Stimulated activated naive B cell treated with anti-CD40 and anti-IgM and Interleukin-4, amounts not matched to agents 10 μg/mL and 1 μg/mL and 100 μg/mL, for 72 hours (primary cell): ENCODE data around the gene DDX31.

Experiments used
- ATAC-seq, 2 donors: fragments of 150-1000 bp; cut with Tn5 transposase; replicated peaks; 2 replicates each; pipeline ENCODE4 v1.10.0; 2021; ENCODE audit warnings: moderate library complexity in 1 of 2
- DNase-seq: peaks from one replicate; pipeline ENCODE4 v3.0.0; 2021
- H3K27ac Mint-ChIP-seq: one replicate; pipeline ENCODE4 v1.8.0; 2022; ENCODE audit warnings: mild to moderate bottlenecking, mixed read lengths
- H3K27me3 Mint-ChIP-seq, 2 donors: one replicate each; pipeline ENCODE4 v1.8.0; 2022; ENCODE audit warnings: mixed read lengths in 2 of 2
- H3K36me3 Mint-ChIP-seq, 2 donors: one replicate each; pipeline ENCODE4 v1.8.0; 2022; ENCODE audit warnings: mixed read lengths in 2 of 2, mild to moderate bottlenecking in 1 of 2
- H3K4me1 Mint-ChIP-seq, 2 donors: one replicate each; pipeline ENCODE4 v1.8.0; 2022; ENCODE audit warnings: mixed read lengths in 2 of 2, mild to moderate bottlenecking in 1 of 2
- H3K4me3 Mint-ChIP-seq, 2 donors: one replicate each; pipeline ENCODE4 v1.8.0; 2022; ENCODE audit warnings: mild to moderate bottlenecking in 2 of 2, mixed read lengths in 2 of 2, moderate library complexity in 1 of 2
- H3K9me3 Mint-ChIP-seq, 2 donors: one replicate each; pipeline ENCODE4 v1.8.0; 2022; ENCODE audit warnings: mixed read lengths in 2 of 2, mild to moderate bottlenecking in 1 of 2

Gene DDX31

DNA sequence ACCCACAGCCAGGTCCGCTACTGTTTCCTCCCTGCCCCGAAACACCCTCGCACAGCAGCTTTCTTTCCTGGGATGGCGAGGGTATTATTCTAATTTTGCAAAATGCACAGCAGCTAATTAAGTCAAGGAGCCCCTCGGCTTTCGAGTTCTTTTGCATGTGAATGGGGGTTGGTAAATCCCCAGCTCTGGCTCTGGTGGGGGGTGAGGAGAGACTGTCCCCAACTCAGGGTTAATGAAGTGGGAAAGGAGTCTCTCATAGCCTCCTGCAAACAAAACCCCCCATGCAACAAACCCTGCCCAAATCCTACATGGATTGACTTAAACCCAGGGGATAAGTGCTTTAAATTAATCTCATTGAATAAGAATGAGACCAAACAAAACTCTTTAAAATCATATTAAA is 78.5 kb downstream of the DDX31 start:
- peak overlapping the region; percentile 36 to 53 for H3K4me3 Mint-ChIP-seq
- peaks cover 44 to 71% of the 10 kb centered on the region in 2 donors for H3K27me3 Mint-ChIP-seq
- ATAC-seq (no peak), DNase-seq (no peak)
- H3K9me3 Mint-ChIP-seq, result no peaks in the 10 kb centered on the region
- peaks cover 31 to 45% of the 10 kb centered on the region in 2 donors for H3K36me3 Mint-ChIP-seq
- H3K4me1 Mint-ChIP-seq, result peaks cover 19 to 36% of the 10 kb centered on the region in 2 donors
- peak overlapping the region; percentile 89 for H3K27ac Mint-ChIP-seq

DNA sequence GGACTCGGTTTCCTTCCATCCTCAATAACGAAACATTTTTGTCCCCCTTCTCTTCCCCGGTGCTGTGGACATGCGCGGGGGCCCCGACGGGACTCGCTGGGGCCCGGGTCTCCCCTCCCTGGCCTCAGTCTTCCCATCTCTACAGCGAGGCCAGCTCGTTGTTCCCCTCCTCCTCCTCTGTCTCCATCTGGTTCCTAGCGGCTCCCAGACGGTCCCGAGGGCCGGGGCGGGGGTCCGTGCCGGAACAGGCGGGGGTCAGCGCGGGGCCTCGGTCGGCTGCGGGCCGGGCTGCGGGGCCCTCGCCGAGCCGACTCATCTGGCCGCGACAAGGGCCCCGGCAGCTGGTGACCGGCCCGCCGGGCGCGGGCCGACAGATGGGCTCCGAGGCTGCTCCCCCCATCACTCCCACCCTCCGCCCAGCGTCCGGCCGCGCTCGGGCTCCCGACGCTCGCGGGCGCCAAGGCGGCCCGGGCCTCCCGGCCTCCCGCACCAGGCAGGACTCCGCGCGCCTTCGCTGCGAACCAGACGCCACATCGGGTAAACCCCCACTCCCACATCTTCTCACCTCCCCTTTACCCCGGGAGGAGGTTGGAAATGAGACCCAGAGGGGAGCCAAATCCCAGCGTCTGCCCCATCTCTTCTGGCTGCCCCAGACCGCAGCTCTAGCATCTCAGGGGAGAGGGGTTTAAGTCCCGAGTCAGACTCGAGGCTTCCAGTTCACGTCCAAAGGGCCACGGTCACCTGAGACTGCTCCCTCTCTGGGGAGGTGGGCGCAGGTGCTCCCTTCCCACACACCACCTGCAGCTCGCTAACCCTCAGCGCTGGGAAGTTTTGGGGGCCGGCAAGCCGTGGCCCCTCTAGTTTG is 79.2 kb downstream of the DDX31 start:
- no peak for ATAC-seq
- no peak for DNase-seq
- peaks cover 30 to 38% of the 10 kb centered on the region in 2 donors for H3K36me3 Mint-ChIP-seq
- peaks cover 22 to 40% of the 10 kb centered on the region in 2 donors for H3K4me1 Mint-ChIP-seq
- H3K4me3 Mint-ChIP-seq, result peak overlapping the region; percentile 56 to 62
- H3K9me3 Mint-ChIP-seq, result no peaks in the 10 kb centered on the region
- peak overlapping the region; percentile 89 for H3K27ac Mint-ChIP-seq
- peaks cover 49 to 77% of the 10 kb centered on the region in 2 donors for H3K27me3 Mint-ChIP-seq

DNA sequence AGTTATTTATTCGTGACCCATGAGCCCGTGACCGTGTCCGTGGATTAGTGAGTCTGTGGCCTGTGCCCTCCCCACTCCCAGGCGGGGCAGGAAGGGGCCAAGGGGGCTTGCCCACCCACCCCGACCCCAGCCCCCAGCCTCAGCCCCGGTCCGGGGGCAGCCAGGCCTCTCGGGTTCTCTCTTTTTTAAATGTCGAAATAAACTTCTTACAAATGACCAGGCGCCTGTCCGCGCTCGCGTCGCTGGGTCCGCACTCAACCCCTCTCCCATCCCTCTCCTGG is 79.8 kb downstream of the DDX31 start:
- peak overlapping the region; percentile 87 for H3K27ac Mint-ChIP-seq
- peaks cover 22 to 40% of the 10 kb centered on the region in 2 donors for H3K4me1 Mint-ChIP-seq
- ATAC-seq (no peak), DNase-seq (no peak)
- peak overlapping the region; percentile 62 to 76 for H3K4me3 Mint-ChIP-seq
- peaks cover 28 to 34% of the 10 kb centered on the region in 2 donors for H3K36me3 Mint-ChIP-seq
- H3K9me3 Mint-ChIP-seq, result no peaks in the 10 kb centered on the region
- peaks cover 49 to 79% of the 10 kb centered on the region in 2 donors for H3K27me3 Mint-ChIP-seq

DNA sequence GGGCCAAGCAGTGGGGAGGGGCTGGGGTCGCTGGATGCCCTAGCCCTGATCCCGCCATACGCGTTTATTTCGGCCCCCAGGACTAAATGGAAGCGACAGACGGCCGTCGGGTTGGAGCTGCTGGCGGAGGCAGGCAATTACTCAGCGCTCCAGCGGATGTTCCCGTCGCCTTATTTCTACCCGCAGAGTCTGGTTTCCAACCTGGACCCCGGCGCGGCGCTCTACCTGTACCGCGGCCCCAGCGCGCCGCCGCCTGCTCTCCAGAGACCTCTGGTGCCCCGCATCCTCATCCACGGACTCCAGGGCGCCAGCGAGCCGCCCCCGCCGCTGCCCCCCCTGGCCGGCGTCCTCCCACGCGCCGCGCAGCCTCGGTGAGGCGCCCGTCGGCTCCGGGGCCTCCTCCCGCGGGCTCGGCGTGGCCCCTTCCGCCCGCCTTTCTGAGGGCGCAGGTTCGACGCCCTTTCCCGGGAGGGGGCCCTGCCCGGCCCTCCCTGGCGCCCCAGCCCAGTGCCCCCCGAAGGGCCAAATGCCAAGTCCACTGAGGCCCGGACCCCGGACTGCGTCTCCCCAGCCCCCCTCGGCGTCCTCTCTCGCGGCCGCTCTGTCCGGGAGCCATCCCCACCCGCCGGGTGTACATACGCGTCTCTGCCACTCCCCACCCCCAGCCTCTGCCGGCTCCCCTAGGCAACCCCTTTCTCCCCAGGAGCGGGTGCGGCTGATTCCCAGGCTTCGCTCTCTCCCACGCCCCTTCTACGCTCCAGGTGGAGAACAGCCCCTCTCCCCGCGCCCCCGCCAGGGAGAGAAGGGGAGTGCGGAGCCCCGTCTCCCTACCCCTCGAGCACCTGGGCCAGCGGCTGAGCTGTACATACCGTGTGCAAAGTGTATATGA is 80.4 kb downstream of the DDX31 start:
- peaks cover 22 to 40% of the 10 kb centered on the region in 2 donors for H3K4me1 Mint-ChIP-seq
- H3K4me3 Mint-ChIP-seq, result peak overlapping the region; percentile 44 to 76
- peaks cover 52 to 84% of the 10 kb centered on the region in 2 donors for H3K27me3 Mint-ChIP-seq
- H3K27ac Mint-ChIP-seq, result peak overlapping the region; percentile 83
- peaks cover 23 to 31% of the 10 kb centered on the region in 2 donors for H3K36me3 Mint-ChIP-seq
- no peaks in the 10 kb centered on the region for H3K9me3 Mint-ChIP-seq
- no peak for DNase-seq
- ATAC-seq, result no peak

DNA sequence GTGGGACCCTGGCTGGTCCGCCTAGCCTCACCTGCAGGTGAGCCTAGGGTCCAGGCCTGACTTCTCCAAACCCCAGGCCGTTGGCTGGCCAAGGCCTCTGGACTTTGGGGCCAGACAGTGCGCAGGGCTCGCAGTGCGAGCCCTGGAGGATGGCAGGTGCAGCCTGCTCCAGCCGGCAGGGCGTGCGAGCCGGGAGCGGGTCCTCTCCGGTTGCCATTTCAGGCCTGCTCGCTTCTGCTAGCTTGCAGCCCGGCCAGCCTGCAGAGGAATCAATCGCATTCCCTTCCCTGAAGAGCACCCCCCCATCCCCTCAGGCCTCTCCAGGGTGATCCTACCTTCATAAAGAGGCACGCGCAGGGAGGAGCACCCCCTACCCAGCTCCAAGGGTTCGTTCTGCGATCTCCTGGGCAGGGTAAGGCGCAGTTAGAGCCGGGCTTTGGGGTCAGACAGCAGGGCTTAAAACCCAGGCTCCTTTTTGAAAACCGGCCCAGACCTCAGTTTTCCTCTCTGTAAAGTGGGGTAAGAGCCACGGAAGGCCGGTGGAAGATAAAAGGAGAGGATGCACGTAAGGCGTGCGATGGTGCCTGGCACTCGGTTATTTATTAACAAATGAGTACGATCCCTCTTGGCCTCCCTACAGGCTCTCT is 81.2 kb downstream of the DDX31 start:
- peaks cover 20 to 23% of the 10 kb centered on the region in 2 donors for H3K36me3 Mint-ChIP-seq
- peaks cover 21 to 40% of the 10 kb centered on the region in 2 donors for H3K4me1 Mint-ChIP-seq
- peaks cover 56 to 90% of the 10 kb centered on the region in 2 donors for H3K27me3 Mint-ChIP-seq
- DNase-seq, result no peak
- no peak for ATAC-seq
- peak overlapping the region; percentile 69 for H3K27ac Mint-ChIP-seq
- peak overlapping the region in 1 of 2 donors; percentile 8 for H3K4me3 Mint-ChIP-seq
- no peaks in the 10 kb centered on the region for H3K9me3 Mint-ChIP-seq

DNA sequence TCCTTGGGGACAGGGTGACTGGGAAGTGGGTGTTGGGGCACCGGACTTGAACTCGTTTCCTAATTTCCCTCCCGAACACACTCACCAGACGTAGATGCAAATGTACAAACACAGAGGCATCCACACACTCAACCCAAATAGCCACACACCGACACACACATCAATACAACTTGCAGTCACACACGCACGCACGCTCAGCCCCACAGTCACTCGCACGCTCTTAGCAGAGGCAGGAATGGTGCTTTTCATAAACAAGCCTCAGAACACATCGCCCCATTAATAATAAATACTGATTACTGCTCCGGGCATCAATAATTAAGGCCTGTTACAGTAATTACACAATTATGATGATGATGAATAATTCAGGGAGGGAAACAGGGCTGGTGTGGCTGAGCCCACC is 81.7 kb downstream of the DDX31 start:
- peaks cover 20 to 40% of the 10 kb centered on the region in 2 donors for H3K4me1 Mint-ChIP-seq
- peaks cover 57 to 90% of the 10 kb centered on the region in 2 donors for H3K27me3 Mint-ChIP-seq
- H3K27ac Mint-ChIP-seq, result no peak overlapping the region
- H3K9me3 Mint-ChIP-seq, result no peaks in the 10 kb centered on the region
- H3K36me3 Mint-ChIP-seq, result peaks cover 14 to 18% of the 10 kb centered on the region in 2 donors
- DNase-seq (no peak), ATAC-seq (no peak)
- H3K4me3 Mint-ChIP-seq, result no peak overlapping the region

DNA sequence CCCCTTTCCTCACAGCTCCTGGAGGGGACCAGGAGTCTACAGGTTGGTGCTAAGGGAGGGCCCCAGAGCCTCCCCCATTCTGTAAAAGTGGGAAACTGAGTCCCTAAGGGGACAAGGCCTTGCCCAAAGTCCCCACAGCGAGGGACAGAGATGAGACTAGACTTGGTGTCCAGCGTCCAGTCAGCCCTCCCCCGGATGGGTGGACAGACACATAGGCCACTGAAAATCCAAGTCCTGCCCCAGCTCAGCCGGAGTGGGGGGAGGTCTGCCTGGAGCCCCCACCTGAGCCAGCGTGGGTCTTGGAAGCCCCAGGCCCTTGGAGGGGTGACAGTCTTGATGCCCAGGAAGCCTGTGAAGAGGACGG is 82.2 kb downstream of the DDX31 start:
- Mint-ChIP-seq H3K27me3 (peaks cover 60 to 93% of the 10 kb centered on the region in 2 donors), H3K9me3 (no peaks in the 10 kb centered on the region), H3K36me3 (peaks cover 11 to 14% of the 10 kb centered on the region in 2 donors), H3K27ac (no peak overlapping the region), H3K4me3 (no peak overlapping the region), H3K4me1 (peaks cover 20 to 40% of the 10 kb centered on the region in 2 donors)
- DNase-seq (no peak), ATAC-seq (no peak)

DNA sequence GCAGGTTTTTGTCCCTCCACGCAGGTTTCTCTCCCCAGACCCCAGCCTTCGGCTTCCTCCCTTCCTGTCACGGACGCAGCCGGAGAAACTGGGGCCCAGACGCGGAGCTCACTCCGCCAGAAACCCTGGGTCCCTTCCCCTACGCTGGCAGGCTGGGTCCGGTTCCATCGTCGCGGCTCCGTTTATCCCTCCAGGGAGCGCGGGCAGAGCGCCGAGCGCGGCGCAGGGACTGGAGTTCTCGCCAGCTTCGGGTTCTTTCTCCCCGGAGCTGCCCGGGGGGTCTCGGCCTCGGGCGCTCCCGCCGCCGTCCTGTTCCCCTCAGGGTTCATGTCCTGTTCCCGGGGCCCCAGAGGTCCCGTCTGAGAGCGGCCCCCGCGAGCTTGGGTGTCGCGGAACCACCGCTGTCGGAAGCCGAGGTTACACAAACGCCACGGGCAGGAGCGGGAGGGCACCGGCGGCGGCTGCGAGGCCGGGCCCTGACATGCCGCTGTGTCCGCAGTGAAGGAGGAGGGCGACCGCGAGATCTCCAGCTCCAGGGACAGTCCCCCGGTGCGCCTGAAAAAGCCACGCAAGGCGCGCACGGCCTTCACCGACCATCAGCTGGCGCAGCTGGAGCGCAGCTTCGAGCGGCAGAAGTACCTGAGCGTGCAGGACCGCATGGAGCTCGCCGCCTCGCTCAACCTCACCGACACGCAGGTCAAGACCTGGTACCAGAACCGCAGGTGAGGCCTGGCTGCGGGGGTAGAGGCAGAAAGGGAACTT is 82.8 kb downstream of the DDX31 start:
- peak in 1 of 2 donors; percentile 27 for ATAC-seq
- peak overlapping the region in 1 of 2 donors; percentile 35 for H3K4me3 Mint-ChIP-seq
- no peak for DNase-seq
- peaks cover 56 to 93% of the 10 kb centered on the region in 2 donors for H3K27me3 Mint-ChIP-seq
- H3K36me3 Mint-ChIP-seq, result peaks cover 8% of the 10 kb centered on the region in 2 donors
- peak overlapping the region; percentile 75 for H3K27ac Mint-ChIP-seq
- H3K4me1 Mint-ChIP-seq, result peaks cover 20 to 42% of the 10 kb centered on the region in 2 donors
- no peaks in the 10 kb centered on the region for H3K9me3 Mint-ChIP-seq

DNA sequence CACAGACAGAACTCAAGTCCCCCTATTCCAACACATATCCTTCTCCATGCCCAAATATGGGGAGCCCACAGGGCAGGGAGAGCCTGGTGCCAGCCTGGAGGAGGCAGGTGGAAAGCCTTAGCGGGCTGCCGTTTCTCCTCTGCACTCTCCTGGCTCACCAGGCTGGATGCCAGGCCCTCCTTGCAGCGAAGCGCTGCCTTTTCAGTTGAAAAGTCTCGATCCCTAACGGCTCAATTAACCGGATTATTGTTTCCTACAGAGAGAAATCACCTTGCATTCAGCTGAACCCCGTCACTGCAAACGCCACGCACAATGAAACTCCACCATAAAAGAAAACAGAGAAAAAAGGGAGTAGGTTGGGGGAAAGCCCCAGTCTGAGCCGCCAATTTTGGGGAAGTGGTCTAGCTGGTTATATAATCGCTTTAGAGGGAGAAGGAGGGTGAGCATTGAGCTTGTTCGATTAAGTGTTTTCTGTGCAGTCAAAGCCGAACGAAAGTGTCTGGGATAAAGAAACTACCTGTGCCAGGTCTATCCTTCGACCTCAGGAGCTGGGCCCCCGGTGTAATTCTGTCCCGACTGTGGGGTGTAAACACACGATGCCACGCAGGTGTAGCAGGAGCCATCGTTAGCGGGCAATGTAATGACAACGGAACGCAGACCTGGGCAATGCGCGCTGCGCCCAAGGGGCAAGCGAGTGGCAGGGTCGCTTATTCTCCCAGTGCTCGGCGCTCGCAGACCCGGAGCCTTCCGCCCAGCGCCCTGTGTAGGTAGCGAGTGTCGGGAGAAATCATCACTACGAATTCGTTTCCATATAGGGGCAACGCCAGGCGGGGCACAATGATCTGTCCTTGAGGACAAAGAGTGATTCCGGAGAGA is 83.6 kb downstream of the DDX31 start:
- Mint-ChIP-seq H3K9me3 (no peaks in the 10 kb centered on the region), H3K36me3 (peaks cover 5 to 6% of the 10 kb centered on the region in 2 donors), H3K27ac (peak overlapping the region; percentile 75), H3K4me1 (peaks cover 23 to 47% of the 10 kb centered on the region in 2 donors), H3K27me3 (peaks cover 57 to 93% of the 10 kb centered on the region in 2 donors), H3K4me3 (peak overlapping the region; percentile 3 to 37)
- DNase-seq (no peak), ATAC-seq (peak; percentile 45 to 49)

DNA sequence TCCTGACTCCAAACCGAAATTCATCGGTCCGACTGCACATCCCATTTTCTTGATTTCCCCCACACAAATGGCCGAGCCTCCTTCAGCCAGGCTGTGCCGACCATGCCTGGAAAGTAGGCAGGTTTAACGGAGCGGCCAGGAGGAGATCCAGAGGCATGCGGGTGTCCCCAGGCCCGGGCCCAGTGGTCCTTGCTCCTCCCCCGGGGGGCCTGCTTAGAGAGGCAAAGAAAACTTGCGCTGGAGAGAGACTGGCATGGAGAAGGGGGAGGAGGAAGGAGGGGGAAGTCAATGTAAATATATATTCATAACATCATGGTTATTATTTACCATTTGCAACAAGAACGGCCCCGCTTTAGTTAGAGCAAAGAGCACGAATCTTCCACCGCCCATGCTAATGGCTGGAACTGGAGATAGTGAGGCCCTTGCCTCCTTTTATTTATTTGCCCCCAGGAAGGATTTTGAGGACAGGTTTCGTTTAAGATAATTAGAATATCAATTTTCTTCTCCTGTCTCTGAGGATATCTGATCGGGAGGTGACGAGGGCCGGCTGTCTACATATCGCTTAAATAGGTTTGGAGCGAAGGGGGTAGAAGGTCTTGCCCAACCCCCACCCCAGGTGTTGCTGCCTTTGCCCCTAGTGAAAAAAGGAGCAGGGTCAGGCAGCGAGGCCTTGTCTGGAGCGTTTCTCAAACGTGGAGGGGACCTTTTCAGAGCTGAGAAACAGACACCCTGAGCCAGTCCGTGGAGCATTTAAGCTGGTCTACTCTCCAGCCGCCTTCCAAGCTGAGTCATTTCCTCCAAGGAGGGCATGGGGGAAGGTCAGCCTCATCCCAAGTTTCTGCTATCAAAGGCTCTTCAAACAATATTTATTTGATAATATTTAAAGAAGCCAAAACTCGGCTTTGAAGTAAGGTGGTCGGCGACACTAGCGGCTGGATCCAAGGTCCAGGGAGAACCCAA is 84.9 kb downstream of the DDX31 start:
- H3K36me3 Mint-ChIP-seq, result peaks cover 0 to 3% of the 10 kb centered on the region in 2 donors
- peaks cover 50 to 89% of the 10 kb centered on the region in 2 donors for H3K27me3 Mint-ChIP-seq
- H3K27ac Mint-ChIP-seq, result peak overlapping the region; percentile 47
- peaks cover 18 to 37% of the 10 kb centered on the region in 2 donors for H3K4me1 Mint-ChIP-seq
- no peaks in the 10 kb centered on the region for H3K9me3 Mint-ChIP-seq
- no peak overlapping the region for H3K4me3 Mint-ChIP-seq
- ATAC-seq (no peak), DNase-seq (no peak)

DNA sequence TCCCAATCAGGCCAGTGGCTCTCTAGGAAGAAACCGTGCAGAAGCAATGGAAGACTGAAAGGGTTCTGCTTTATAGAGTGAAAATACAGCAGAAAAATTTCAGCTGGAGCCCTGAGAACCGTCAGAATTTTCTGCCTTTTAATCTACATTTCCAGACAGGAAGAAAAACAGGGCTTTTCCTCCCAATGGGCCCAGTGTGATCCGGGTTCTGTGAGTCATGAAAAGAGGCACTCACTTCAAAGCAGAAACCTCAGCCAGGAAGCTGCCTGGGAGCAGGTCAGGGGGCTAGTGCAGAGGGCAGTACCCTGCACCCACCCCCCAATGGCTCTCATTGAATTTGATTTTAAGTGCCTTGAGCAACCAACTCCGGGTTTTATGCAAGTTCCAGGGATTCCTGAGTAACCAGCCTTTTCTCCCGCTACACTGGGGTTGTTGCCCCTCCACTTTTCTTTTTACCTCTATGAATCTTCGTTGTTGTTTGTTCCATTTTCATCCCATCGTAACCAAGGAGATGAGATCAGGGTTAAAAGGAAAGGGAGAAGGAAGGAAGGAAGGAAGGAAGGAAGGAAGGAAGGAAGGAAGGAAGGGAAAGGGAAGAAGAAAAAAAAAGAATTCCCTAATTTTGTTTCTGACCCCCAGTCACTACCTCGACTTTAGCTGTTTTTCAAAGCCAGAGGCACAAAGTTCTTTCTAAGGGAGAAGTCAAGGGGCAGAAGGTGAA is 86.0 kb downstream of the DDX31 start:
- ATAC-seq, result no peak
- Mint-ChIP-seq H3K36me3 (peaks cover 0 to 3% of the 10 kb centered on the region in 2 donors), H3K4me1 (peaks cover 14 to 32% of the 10 kb centered on the region in 2 donors), H3K27ac (peak overlapping the region; percentile 49), H3K4me3 (peak overlapping the region in 1 of 2 donors; percentile 49), H3K9me3 (no peaks in the 10 kb centered on the region), H3K27me3 (peaks cover 56 to 90% of the 10 kb centered on the region in 2 donors)
- no peak for DNase-seq
